GM12892 (cell line): ENCODE results near the gene PLEKHG3.

Experiments
- POLR2A ChIP-seq: IDR thresholded peaks from 2 replicates; pipeline ENCODE4 v1.6.1; 2011; ENCODE audit warnings: low read depth, low read length, control low read depth
- POLR2AphosphoS5 ChIP-seq: IDR thresholded peaks from 2 replicates; pipeline ENCODE4 v1.6.1; 2011; ENCODE audit warnings: low read depth, low read length, control low read depth
- TAF1 ChIP-seq: IDR thresholded peaks from 2 replicates; pipeline ENCODE4 v1.6.1; 2011; ENCODE audit warnings: low read depth, mild to moderate bottlenecking, control low read depth, low read length, borderline replicate concordance

- no peak for TF ChIP-seq POLR2AphosphoS5
- TF ChIP-seq POLR2A: no peak
- TF ChIP-seq TAF1: no peak
Observed at GRCh38 chr14:64725261-64725815, 21.1 kb downstream of the PLEKHG3 start.
